Measurements from ENCODE around the gene PZP.
A peak's percentile ranks its signal among the peaks of the same experiment; 100 is the strongest.
"Not testable (repeated sequence)": the region's sequence is repeated elsewhere in the genome, so short reads cannot be mapped to it uniquely, and the experiment has no call there.

PZP gene

DNA sequence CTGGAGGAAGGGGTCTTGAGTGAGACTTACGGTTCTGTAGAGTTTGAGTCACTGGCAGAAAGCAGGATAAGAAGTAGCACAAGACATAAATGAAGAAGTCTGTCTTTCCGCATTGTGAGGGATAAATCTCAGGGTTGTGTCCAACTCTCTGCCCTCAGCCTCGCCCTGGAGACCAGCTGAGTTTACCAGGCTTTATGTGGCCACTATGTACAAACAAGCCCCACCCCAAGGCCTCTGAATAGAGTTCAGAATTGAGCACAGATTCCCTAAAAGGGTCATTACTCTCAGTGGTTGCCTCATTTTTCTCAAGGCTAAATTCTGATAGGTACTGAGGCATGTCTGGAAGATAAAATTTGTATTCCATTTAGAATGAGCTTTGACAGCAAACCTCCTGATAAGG lies at the start of gene PZP:
PZP (minus strand) TSS at position 167 of the 400 bp plus-strand sequence; CDS start at position 113, 54 bp downstream.
- no peak for DNase-seq (ENCODE audit: low read depth in 2 of 2)

DNA sequence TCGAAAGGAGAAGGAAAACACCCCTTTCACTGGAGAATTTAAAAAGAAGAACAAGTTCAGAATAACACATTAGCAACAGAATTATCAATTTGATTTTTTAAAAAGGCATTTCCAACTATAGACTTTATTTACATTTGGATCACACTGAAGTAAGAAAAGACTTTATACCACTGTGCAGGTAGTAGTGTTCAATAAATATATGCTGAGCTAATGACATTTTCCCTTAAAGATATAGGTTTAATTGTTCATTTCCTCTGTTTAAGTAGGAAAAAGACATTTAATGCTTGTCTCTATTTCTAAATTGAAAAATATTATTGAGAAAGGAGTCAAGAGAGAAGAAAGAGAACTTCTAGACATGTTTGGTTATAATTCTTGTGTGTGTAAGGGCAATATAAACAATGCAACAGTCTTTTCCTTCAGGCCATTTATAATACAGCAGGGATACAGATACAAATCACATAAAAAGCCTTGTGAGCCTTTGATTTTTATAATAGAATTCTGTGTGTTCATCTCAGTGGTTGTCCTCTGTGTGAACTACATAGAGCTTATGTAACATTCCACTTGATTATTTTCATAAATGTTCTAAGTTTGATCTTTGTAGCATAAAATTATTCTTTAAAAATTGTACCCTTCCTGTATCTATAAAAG lies 48.7 kb upstream of the PZP start:
- no peak for DNase-seq (ENCODE audit: low read depth in 2 of 2)

DNA sequence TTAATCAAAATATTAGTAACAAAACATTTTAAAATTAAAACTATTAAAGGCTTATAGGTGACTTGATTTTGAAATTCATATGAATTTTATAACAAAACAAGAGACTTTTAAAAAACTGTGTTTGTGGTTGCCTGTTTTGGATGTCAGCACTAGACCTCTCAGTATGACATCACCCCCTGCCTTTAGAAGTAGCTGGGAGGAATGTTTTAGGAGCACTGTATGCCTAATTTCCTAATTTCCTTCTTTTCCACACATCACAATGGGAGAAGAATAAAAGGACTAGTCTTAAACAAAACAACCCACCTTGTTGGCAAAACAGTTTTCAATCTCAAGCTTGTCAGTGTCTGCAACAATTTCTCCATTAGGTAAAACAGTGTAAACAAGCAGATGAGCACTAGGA lies 48.1 kb upstream of the PZP start:
- DNase-seq (ENCODE audit: low read depth in 2 of 2), result no peak

DNA sequence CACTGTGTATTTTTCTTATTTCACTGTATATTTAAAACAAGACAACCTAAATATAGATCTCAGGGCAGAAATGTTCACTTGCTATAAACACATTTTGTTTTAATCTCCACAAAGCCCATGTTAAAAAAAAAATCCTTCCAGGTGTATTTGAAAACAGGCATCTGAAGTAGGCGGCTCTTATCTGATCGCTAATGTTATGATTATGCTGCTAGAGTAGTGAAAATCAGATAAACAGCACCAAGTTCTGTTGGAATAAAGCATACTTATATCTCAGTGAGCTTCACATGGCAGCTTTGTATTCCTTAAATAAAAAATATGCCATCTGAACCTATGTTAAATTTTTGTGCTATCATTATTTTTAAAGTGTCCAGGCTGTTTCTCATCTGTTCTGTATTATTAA lies 47.6 kb upstream of the PZP start:
- no peak for DNase-seq (ENCODE audit: low read depth in 2 of 2)

DNA sequence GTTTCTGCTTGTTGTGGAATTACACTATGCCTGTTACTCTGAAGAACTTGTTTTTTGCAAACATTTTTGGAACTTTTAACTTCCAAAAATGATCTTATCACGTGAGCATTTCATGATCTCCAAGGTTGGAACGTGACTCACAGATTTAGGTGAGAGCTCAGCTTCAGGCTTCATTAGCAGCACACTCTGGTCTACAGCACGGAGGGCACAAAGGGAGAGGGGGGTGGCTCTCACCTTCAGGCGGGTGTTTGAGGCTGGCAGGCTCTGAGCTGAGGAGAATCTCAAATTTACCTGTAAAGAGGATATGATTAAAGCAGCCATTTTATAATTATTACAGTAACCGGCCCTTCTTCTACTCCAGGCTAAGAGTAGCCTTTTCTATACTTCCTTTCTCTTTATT lies 45.3 kb upstream of the PZP start:
- no peak for DNase-seq (ENCODE audit: low read depth in 2 of 2)

DNA sequence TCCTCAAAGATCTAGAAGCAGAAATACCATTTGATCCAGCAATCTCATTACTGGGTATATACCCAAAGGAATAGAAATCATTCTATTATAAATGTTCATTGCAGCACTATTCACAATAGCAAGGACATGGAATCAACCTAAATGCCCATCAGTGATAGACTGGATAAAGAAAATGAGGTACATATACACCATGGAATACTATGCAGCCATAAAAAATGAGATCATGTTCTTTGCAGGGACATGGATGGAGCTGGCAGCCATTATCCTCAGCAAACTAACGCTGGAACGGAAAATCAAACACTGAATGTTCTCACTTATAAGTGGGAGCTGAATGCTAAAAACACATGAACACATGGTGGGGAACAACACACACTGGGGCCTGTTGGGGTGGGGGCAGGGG lies 44.6 kb upstream of the PZP start:
- not testable (repeated sequence) for DNase-seq (ENCODE audit: low read depth in 2 of 2)

DNA sequence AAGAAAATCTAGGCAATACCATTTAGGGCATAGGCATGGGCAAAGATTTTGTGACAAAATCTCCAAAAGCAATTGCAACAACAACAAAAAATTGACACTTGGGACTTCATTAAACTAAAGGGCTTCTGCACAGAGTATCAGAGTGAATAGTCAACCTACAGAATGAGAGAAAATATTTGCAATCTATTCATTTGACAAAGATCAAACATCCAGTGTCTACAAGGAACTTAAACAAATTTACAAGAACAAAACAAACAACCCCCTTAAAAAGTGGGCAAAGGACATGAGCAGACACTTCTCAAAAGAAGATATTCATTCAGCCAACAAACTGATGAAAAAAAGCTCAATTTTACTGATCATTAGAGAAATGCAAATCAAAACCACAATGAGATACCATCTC lies 44.1 kb upstream of the PZP start:
- no peak for DNase-seq (ENCODE audit: low read depth in 2 of 2)

DNA sequence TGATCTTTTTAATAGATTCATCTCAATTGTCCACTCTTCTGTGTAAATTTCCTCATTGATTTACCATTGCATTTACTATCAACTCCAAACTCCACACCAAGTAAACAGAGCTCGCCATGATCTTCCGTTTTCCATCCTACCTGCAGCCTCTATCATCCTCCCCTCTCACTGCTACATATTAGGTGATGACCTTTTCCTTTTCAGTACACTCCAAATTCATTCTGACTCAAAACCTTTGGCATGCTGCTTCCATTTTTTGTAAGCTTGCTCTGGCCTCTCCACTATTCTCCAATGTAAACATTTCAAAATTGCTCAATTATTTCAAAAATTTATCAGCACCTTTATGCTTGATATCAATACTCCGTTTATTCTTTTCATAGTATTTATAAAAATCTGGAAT lies 40.2 kb upstream of the PZP start:
- no peak for DNase-seq (ENCODE audit: low read depth in 2 of 2)

DNA sequence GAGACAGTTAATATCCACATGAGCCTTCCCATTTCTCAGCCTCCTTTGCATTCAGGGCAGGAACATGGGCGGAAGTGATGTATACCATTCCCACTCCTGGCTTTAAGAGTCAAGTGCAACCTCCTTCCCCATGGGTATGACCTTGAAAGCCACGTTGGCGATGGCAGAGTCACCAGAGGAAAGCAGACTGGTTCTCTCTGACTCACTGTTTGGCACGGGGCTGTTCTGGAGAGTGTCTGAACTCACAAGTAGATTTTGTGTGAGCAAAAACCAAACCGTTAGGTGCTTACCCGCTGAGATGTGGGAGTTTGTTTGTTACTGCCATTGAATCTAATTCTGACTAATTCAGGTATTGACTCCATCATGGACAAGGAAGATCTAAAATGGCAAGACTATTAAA lies 36.7 kb upstream of the PZP start:
- peak; percentile 15 to 58 for DNase-seq (ENCODE audit: low read depth in 2 of 2)

DNA sequence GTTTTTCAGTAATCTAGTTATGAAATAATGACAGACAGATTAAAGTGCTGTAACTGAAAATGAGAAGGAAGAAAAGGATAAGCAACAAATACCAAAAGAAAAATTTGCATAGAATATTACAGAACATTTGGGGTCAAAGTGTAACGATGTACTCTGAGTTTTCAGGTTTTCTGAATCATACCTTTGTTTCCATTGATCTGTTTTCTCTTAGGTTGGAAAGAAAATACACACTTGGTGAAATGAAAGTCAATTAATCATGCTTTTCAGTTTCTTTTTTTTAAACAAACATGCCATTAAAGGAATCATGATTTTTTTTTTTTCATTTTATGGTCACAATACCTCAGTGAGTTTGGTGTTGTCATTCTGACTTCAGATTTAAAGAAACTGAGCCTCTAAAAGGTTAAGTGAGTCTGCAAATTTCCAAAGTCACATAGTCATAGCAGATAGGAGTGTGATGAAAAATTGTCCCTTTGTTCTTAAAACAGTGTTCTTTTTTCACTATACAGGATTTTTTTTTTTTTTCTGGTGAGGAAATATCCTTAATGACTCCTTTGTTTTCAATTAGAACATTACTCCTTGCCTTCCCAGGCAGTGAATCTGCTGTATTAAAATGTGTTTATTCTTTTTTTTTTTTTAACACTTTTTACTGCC lies 35.9 kb upstream of the PZP start:
- no peak for DNase-seq (ENCODE audit: low read depth in 2 of 2)

DNA sequence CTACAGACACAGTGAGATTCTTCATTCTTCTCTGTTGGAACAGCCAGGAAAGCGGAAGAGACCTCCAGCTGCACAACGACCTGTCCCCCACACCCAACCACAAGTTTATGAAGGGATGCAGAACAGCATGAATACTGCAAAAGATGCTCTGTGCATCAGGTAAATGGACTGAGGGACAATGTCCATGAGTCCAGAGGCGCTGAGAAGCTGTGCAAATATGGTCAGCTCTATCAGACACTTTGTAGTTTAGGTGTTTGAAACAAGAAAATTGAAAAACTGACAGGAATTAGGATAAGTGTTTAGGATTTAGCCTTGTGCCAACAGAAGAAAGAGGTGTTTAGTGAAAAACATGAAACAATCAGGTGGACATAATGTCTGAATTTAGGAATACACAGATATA lies 33.1 kb upstream of the PZP start:
- no peak for DNase-seq (ENCODE audit: low read depth in 2 of 2)

DNA sequence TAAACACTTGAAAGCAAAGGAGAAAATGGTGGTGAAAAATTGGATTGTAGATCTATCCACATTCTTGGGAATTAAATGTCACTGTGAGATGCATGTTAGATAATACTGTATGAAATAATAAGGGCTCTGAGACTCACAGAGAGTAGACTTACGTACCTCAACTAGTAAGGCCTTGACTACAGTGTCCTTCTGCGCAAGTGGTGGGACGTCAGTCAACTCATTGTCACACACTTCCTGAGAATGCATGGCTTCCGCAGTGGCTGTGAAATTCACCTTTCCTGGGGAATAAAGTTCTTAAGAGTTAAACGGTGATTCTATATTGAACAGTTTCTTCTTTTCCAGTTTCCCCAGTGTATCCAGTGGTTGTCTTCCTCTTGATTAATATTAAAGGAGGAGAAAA lies 32.6 kb upstream of the PZP start:
- DNase-seq (ENCODE audit: low read depth in 2 of 2), result no peak

DNA sequence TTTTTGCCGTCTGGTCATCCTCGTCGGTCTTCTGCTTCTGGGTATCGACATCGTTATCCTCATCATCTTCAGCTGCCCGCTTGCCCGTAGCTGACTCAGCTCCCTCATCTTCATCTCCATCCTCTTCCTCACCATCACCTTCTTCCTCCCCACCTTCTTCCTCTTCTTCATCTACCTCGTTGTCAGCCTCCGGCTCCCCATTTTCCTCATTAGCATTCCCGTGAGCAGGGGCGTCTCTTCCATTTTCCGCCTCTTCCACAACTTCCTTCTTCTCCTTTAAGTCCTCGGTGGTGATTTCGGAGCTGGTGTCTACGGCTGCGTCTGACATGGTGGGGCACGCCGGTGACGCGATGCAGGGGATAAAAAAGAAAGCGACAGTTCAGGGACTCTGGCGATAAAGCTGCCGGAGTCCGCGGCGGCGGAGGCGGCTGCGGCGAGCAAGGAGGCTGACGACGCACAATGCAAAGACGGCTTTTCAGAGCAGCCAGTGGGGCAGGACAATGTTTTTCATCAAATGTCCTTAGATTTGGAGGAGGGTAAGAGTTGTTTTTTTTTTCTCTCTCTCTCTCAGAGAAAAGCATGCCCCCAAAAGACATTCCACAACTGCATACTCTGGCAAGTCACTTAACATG lies 31.9 kb upstream of the PZP start:
- peak; percentile 27 to 38 for DNase-seq (ENCODE audit: low read depth in 2 of 2)

DNA sequence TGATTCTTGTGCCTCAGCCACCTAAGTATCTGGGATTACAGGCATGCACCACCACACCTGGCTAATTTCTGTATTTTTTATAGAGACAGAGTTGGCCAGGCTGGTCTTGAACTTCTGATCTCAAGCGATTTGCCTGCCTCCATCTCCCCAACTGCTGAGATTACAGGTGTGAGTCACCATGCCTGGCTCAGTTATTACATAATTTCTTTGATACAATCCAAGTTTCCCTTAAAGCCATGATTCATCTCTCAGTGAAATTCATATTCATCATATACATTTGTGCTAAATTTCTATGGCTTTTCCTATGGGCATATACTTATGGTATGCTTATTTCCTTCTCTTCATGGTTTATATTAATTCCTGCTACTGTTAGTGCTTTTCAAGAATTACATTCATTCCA lies 29.1 kb upstream of the PZP start:
- no peak for DNase-seq (ENCODE audit: low read depth in 2 of 2)

DNA sequence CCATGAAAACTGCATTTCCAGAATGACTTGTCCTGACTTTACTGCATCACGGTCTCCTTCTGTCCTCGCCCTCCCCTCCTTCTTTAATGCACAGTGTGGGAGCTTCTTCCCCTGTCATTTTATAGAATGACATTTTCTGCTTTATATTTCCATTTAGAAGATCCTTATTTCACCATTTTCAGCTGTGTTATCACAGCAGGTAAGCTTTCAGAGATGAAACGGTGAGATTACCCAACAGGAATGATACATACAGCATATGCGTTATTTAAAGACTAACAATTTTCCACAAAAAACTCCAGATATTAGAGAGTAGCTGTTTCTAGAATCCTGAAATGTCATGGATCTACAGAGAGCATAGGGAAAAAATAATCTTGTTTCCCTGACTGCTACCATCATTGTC lies 27.3 kb upstream of the PZP start:
- no peak for DNase-seq (ENCODE audit: low read depth in 2 of 2)

DNA sequence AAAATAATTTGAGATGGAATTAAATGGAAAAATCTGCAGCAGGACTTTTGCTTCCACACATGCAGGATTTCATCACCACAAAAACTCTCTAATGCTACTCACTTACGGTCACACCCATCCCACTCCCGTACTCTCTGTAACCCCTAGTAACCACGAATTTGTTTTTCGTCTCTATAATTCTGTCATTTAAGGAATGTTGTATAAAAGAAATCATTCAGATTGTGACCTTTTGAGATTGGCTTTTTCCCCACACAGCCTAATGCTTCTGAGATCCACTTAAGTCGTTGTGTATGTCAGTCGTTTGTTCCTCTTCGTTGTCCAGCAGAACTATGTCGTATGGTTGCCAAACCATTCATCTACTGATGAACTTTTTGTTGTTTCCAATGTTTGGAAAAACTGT lies 19.8 kb upstream of the PZP start:
- no peak for DNase-seq (ENCODE audit: low read depth in 2 of 2)

DNA sequence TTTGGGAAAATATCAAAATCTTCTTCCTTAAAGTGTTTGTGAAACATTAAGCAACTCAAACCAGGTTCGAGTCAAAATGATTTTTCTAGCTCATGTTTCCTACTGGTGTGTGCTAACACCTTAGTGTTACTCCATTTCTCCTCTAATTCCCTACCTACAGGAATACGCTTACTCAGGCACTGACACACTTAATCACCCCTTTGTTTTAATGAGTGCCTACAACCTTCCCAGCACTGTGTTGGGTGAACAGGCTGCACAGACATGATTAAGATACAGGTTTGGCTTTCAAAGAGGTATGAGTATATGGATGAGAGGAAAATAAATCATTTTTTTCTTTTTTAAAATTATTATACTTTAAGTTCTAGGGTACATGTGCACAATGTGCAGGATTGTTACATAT lies 15.6 kb upstream of the PZP start:
- DNase-seq (ENCODE audit: low read depth in 2 of 2), result no peak

DNA sequence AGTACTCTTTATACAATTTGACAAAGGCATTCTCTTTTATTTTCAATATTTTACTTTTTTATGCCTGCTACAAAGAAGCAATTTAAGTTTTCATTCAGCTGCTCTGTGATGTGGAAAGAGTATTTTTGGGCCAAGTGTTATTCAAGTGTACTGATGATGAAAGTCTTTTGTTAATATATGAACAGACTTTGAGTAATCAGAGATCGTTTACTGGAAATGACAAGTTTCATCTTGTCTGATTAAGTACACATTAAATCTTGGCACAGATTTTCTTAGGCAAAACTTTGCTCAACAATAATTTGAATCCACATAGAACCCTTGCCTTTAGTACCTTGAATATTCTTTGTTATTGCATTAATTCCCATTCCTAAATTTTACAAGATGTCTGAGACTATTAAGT lies 13.3 kb upstream of the PZP start:
- no peak for DNase-seq (ENCODE audit: low read depth in 2 of 2)

DNA sequence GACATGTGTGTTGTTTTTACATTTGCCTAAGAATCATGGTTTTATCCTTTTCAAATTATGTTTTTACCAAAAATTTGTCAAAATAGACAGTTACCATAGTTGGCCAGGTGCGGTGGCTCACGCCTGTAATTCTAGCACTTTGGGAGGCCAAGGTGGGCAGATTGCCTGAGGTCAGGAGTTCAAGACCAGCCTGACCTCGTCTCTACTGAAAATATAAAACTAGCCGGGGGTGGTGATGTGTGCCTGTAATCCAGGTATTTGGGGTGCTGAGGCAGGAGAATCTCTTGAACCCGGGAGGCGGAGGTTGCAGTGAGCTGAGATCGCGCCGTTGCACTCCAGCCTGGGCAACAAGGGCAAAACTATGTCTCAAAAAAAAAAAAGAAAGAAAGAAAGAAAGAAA lies 12.8 kb upstream of the PZP start:
- not testable (repeated sequence) for DNase-seq (ENCODE audit: low read depth in 2 of 2)

DNA sequence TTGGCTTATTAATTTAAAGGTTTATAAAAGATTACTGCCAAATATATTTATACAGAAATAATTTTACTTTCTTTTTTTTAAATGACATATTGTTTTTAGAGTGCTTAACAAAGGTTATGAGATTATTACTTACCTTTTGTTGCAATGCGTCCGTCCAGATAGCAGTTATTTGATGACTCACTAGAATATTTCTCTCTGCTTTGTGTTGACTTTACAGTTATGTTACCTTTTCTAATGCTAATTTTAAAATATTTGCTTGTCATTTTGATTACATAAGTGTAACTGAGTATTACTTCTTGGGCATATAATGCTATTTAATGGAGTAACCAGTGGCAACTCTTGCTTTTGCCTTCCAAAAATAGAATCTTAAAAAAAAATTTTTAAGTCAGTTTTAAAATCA lies 6.3 kb upstream of the PZP start:
- DNase-seq (ENCODE audit: low read depth in 2 of 2), result no peak

DNA sequence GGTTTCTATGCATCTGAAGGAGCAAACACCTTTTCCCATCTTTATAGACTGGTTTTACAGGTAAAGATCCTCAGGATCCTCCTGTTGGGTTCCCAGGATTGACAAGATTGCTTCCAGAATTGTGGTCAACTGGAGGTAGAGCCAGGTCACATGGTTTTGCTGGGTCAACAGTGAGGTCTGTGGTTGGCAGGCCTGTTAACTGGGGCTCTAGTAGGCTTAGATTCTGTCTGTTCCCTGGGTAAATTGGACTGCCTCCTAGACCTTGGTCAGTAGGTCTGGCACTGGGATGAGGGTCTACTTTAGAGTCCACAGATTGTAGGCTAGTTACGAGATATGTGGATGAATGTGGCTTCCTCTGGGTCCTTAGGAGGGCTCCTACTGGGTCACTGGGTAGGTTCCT lies 3.5 kb upstream of the PZP start:
- no peak for DNase-seq (ENCODE audit: low read depth in 2 of 2)

DNA sequence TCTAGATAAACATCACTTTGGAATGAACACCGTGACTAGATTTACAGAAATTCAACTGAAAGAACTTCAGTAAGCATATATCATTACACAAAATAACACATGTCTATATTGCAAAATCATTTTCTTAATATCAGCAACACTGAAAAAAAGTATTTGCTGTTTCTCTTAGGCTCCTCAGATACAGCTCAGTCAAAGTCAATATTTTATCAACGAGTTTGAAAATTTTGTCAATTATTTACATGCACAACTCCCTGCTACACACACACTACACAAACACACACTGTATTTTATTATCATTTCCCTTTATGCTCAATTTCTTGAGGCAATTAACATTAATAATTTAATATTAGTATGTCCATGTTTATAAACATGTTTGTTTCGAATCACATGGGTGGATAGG lies 3.8 kb downstream of the PZP start:
- no peak for DNase-seq (ENCODE audit: low read depth in 2 of 2)

DNA sequence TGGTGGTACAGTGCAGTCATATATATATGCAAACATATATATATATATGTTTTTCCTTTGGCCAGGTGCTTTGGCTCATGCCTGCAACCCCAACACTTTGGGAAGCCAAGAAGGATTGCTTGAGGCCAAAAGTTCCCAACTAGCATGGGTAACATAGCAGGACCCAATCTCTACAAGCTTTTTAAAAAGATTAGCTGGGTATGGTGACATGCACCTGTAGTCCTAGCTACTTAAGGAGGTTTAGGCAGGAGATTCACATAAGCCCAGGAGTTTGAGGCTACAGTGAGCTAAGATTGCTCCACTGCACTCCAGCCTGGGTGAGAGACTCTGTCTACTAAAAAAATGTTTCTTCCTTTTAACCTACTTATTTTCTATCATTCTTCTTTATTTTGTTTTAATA lies 10.2 kb downstream of the PZP start:
- DNase-seq (ENCODE audit: low read depth in 2 of 2), result no peak

DNA sequence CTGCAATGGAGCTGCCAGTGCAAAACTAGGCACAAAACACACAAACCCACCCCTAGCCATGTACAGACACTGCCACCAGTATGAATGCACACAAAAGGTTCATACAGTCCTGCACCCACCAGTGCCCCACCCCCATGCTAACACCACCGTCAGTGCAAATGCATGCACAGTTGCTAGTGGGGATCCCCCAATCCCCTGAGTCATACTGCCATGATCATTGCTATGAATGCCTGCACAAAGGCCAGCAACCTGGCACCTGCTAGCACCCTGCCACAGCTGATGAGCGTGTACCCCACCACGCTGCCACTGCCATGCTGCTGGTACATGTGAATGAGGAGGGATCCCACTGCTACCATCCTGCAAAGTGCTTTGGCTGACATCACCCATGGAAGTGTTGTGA lies 23.9 kb downstream of the PZP start:
- no peak for DNase-seq (ENCODE audit: low read depth in 2 of 2)
